HUDEP-2 (cell line): ENCODE data around the gene IDS.

Source experiments
- DNase-seq, 76 experiments: peaks; one replicate each; lab custom pipeline; 2025; ENCODE audit not compliant: unreplicated experiment in 76 of 76; lab: John Stamatoyannopoulos, UW

Gene IDS

GRCh38 chrX:149467920-149468319, 37.2 kb downstream of the IDS start:
- DNase-seq: no peak

- DNase-seq: no peak
Measured at GRCh38 chrX:149467461-149467860, 37.6 kb downstream of the IDS start.

- DNase-seq: no peak
Measured at GRCh38 chrX:149462849-149463248, 42.3 kb downstream of the IDS start.

GRCh38 chrX:149461746-149462145, 43.4 kb downstream of the IDS start:
- no peak for DNase-seq

GRCh38 chrX:149458586-149458985, 46.5 kb downstream of the IDS start:
- no peak for DNase-seq

GRCh38 chrX:149456476-149457245, 48.4 kb downstream of the IDS start:
- DNase-seq: no peak

GRCh38 chrX:149455934-149456333, 49.2 kb downstream of the IDS start:
- no peak for DNase-seq

- no peak for DNase-seq
Measured at GRCh38 chrX:149453906-149454822, 50.9 kb downstream of the IDS start.

GRCh38 chrX:149453030-149453429, 52.1 kb downstream of the IDS start:
- DNase-seq: no peak

GRCh38 chrX:149433451-149433850, 71.7 kb downstream of the IDS start:
- DNase-seq: peak in 2 of 76 experiments; percentile 0 to 2

GRCh38 chrX:149433051-149433450, 72.1 kb downstream of the IDS start:
- no peak for DNase-seq
